C4-2B (cell line): ENCODE measurements around the gene DNM3.

Source experiments
- H3K27ac ChIP-seq: fragments of 450-650 bp; 2 replicates; pipeline ENCODE4 v1.5.1; 2017
- ZFX ChIP-seq: fragments of 450-650 bp; IDR thresholded peaks from 2 replicates; pipeline ENCODE4 v1.6.1; 2017
- TF ChIP-seq, protein P1 (sequence below): fragments of 450-650 bp; conservative IDR thresholded peaks from 2 replicates; pipeline ENCODE4 v1.5.1; 2017; ENCODE audit warnings: mild to moderate bottlenecking

The DNM3 gene

GRCh38 chr1:172421974-172422604 lies 580.8 kb downstream of the DNM3 start:
- TF ChIP-seq ZFX = no peak
- TF ChIP-seq, protein P1, sequence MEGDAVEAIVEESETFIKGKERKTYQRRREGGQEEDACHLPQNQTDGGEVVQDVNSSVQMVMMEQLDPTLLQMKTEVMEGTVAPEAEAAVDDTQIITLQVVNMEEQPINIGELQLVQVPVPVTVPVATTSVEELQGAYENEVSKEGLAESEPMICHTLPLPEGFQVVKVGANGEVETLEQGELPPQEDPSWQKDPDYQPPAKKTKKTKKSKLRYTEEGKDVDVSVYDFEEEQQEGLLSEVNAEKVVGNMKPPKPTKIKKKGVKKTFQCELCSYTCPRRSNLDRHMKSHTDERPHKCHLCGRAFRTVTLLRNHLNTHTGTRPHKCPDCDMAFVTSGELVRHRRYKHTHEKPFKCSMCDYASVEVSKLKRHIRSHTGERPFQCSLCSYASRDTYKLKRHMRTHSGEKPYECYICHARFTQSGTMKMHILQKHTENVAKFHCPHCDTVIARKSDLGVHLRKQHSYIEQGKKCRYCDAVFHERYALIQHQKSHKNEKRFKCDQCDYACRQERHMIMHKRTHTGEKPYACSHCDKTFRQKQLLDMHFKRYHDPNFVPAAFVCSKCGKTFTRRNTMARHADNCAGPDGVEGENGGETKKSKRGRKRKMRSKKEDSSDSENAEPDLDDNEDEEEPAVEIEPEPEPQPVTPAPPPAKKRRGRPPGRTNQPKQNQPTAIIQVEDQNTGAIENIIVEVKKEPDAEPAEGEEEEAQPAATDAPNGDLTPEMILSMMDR = no peak
- no peak overlapping the region for H3K27ac ChIP-seq

DNA sequence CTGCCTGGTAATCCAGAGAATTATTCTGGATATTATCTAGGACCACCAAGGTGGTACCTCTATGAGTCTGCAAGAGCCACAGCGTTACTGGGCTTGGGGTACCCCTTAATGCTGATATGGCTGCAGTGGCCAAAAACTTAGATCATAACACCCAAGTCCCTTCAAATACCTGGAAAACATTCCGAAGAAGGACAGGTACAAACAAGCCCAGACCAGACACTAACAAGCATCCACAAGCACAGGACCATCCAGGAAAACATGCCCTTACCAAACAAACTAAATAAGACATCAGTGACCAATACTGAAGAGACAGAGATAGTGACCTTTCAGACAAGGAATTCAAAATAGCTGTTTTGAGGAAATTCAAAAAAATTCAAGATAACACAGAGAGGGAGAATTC lies 582.0 kb downstream of the DNM3 start:
- TF ChIP-seq, protein P1 = no peak
- TF ChIP-seq ZFX = no peak
- H3K27ac ChIP-seq = no peak overlapping the region

GRCh38 chr1:172425339-172425738 lies 584.0 kb downstream of the DNM3 start:
- TF ChIP-seq, protein P1 = no peak
- TF ChIP-seq ZFX = no peak
- H3K27ac ChIP-seq = no peak overlapping the region

GRCh38 chr1:172427191-172427590 lies 585.9 kb downstream of the DNM3 start:
- no peak overlapping the region for H3K27ac ChIP-seq
- TF ChIP-seq, protein P1 = no peak
- TF ChIP-seq ZFX = no peak

- no peak overlapping the region for H3K27ac ChIP-seq
- no peak for TF ChIP-seq ZFX
- TF ChIP-seq, protein P1 = peak; percentile 96
Measured at GRCh38 chr1:172429331-172430127, 588.2 kb downstream of the DNM3 start.

DNA sequence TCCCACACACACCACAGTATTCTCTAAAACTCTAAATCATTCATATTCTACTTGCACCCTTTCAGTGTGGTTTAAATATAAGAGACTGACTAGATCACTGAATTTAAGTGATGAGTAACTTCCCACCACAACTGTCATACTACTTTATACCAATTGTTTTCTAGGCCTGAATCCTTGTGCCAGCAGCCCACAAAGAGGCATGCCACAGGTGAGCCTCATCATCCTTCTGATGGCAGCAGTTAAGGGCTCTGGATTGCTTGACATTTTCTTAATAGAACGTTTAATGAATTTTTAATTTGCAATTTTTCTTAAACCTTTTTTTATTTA lies 588.8 kb downstream of the DNM3 start:
- no peak for TF ChIP-seq ZFX
- TF ChIP-seq, protein P1 = no peak
- H3K27ac ChIP-seq = no peak overlapping the region

- H3K27ac ChIP-seq = peak overlapping the region; percentile 72
- no peak for TF ChIP-seq ZFX
- TF ChIP-seq, protein P1 = no peak
Measured at GRCh38 chr1:172431204-172431603, 589.9 kb downstream of the DNM3 start.
